ENCODE measurements around the gene DCTN5.
"Not testable (repeated sequence)": the region's sequence is repeated elsewhere in the genome, so short reads cannot be mapped to it uniquely, and the experiment has no call there.

DCTN5 gene

GRCh38 chr16:23694644-23695373 lies 53.5 kb downstream of the DCTN5 start:
- peak; percentile 84 for FAIRE-seq

- FAIRE-seq = no peak
These were observed 54.5 kb downstream of the DCTN5 start for GRCh38 chr16:23695756-23696155.

GRCh38 chr16:23699100-23699499 lies 57.8 kb downstream of the DCTN5 start:
- no peak for FAIRE-seq

- no peak for FAIRE-seq
These were observed 58.8 kb downstream of the DCTN5 start for GRCh38 chr16:23700093-23700492.

- no peak for FAIRE-seq
These were observed 59.2 kb downstream of the DCTN5 start for GRCh38 chr16:23700509-23700908.

- FAIRE-seq = no peak
These were observed 59.8 kb downstream of the DCTN5 start for GRCh38 chr16:23701045-23701444.

GRCh38 chr16:23702951-23703350 lies 61.7 kb downstream of the DCTN5 start:
- no peak for FAIRE-seq

- no peak for FAIRE-seq
These were observed 63.7 kb downstream of the DCTN5 start for GRCh38 chr16:23704772-23705516.

GRCh38 chr16:23705517-23705902 lies 64.2 kb downstream of the DCTN5 start:
- no peak for FAIRE-seq

GRCh38 chr16:23706439-23706838 lies 65.2 kb downstream of the DCTN5 start:
- no peak for FAIRE-seq

- FAIRE-seq = no peak
These were observed 68.3 kb downstream of the DCTN5 start for GRCh38 chr16:23709536-23709935.

GRCh38 chr16:23710008-23710407 lies 68.7 kb downstream of the DCTN5 start:
- FAIRE-seq = no peak

- no peak for FAIRE-seq
These were observed 69.2 kb downstream of the DCTN5 start for GRCh38 chr16:23710504-23710903.

GRCh38 chr16:23711785-23712184 lies 70.5 kb downstream of the DCTN5 start:
- FAIRE-seq = no peak

GRCh38 chr16:23712976-23713375 lies 71.7 kb downstream of the DCTN5 start, which contains the start of gene ERN2:
TSS of gene ERN2 (minus strand) at chr16:23713222. CDS start at chr16:23713187, 35 bp downstream.
- FAIRE-seq = no peak

GRCh38 chr16:23716484-23716883 lies 75.2 kb downstream of the DCTN5 start:
- no peak for FAIRE-seq

GRCh38 chr16:23722613-23723240 lies 81.5 kb downstream of the DCTN5 start:
- FAIRE-seq = not testable (repeated sequence)

- FAIRE-seq = no peak
These were observed 83.0 kb downstream of the DCTN5 start for GRCh38 chr16:23724096-23724784.

GRCh38 chr16:23724785-23725131 lies 83.5 kb downstream of the DCTN5 start:
- FAIRE-seq = no peak

GRCh38 chr16:23726710-23727109 lies 85.4 kb downstream of the DCTN5 start:
- no peak for FAIRE-seq
